CD4-positive, alpha-beta T cell (primary cell): ENCODE results near the gene WDR93. TPM values are rescaled to one million over a fixed set of nuclear protein-coding genes. Genes with fewer than 3 reads are reported as not detected.

Experiments
- ATAC-seq: fragments of 200-7000 bp; cut with Tn5 transposase; one replicate; pipeline ENCODE4 v1.10.0; 2022; ENCODE audit warnings: mild to moderate bottlenecking; ENCODE audit not compliant: poor library complexity
- CTCF ChIA-PET: fragments of 350-600 bp; sonication (Branson Sonifier 250); formaldehyde crosslinking; loops from one replicate; lab custom pipeline; 2021; ENCODE audit warnings: antibody characterized with exemption, inconsistent platforms; lab: Charles Lee
- POLR2A ChIA-PET: fragments of 350-600 bp; sonication (Branson Sonifier 250); formaldehyde crosslinking; loops from one replicate; lab custom pipeline; 2021; ENCODE audit warnings: antibody characterized with exemption, inconsistent platforms; lab: Charles Lee
- DNase-seq, 14 experiments: peaks; one replicate each; pipeline ENCODE4 v3.0.0-alpha.2; 2013 to 2020; ENCODE audit warnings: mixed read lengths in 2 of 14
- H3K27ac ChIP-seq, 2 donors: one replicate each; pipeline versions ENCODE4 v1.5.1 to v1.7.0; 2013; ENCODE audit warnings: low read length in 2 of 2, low read depth in 1 of 2, mild to moderate bottlenecking in 1 of 2
- H3K27me3 ChIP-seq, 2 experiments: 1 replicate in 1 of 2; 2 replicates in 1 of 2; pipeline versions ENCODE4 v1.6.1 to v1.7.0; 2013; ENCODE audit warnings: low read length in 2 of 2, control low read depth in 1 of 2, mild to moderate bottlenecking in 1 of 2, moderate library complexity in 1 of 2; ENCODE audit not compliant: insufficient read depth in 2 of 2, control insufficient read depth in 1 of 2
- H3K36me3 ChIP-seq: one replicate; pipeline ENCODE4 v1.6.1; 2013; ENCODE audit warnings: low read length, control low read depth; ENCODE audit not compliant: insufficient read depth
- H3K4me1 ChIP-seq: one replicate; pipeline ENCODE4 v1.6.1; 2013; ENCODE audit warnings: low read length, control low read depth; ENCODE audit not compliant: insufficient read depth
- H3K4me3 ChIP-seq: one replicate; pipeline ENCODE4 v1.5.1; 2013; ENCODE audit warnings: mild to moderate bottlenecking, low read length, moderate library complexity
- H3K9me3 ChIP-seq, 2 experiments: 1 replicate in 1 of 2; 2 replicates in 1 of 2; pipeline versions ENCODE4 v1.6.1 to v1.7.0; 2013; ENCODE audit warnings: low read length in 2 of 2, mild to moderate bottlenecking in 2 of 2, control low read depth in 1 of 2, moderate library complexity in 1 of 2; ENCODE audit not compliant: control insufficient read depth in 1 of 2, insufficient read depth in 1 of 2
- H3K27ac Mint-ChIP-seq: one replicate; pipeline ENCODE4 v1.8.0; 2020; ENCODE audit warnings: mixed read lengths
- H3K27me3 Mint-ChIP-seq: one replicate; pipeline ENCODE4 v1.8.0; 2021; ENCODE audit warnings: mixed read lengths
- H3K36me3 Mint-ChIP-seq: one replicate; pipeline ENCODE4 v1.8.0; 2021; ENCODE audit warnings: low read depth, mixed read lengths
- H3K4me1 Mint-ChIP-seq: one replicate; pipeline ENCODE4 v1.8.0; 2021; ENCODE audit warnings: low read depth, mixed read lengths
- H3K4me3 Mint-ChIP-seq: one replicate; pipeline ENCODE4 v1.8.0; 2020; ENCODE audit warnings: mild to moderate bottlenecking, mixed read lengths
- H3K9me3 Mint-ChIP-seq: one replicate; pipeline ENCODE4 v1.8.0; 2020; ENCODE audit warnings: mixed read lengths
- CTCF ChIP-seq: fragments of 200-600 bp; IDR thresholded peaks from one replicate; pipeline ENCODE4 v1.8.0; 2022; ENCODE audit warnings: antibody characterized with exemption, mild to moderate bottlenecking
- intact Hi-C, 2 experiments: fragments of 100-400 bp; cut with DNase I in 1 of 2; cut with micrococcal nuclease in 1 of 2; formaldehyde crosslinking; loops; one replicate each; pipeline versions ENCODE4 v1.15.1 to v1.9.0; 2023 to 2025; cut with DNase I, micrococcal nuclease
- total RNA-seq, 174 experiments: library from RNA in 2 of 174; stranded (reverse) in 2 of 174; gene quantifications; one replicate each; pipeline ENCODE4 v1.2.3 and lab custom pipeline; 2021 to 2026

Gene WDR93
- total RNA-seq, 2 experiments from 2014 or later = not detected

- Mint-ChIP-seq H3K36me3 (no peaks in the 10 kb centered on the region), H3K27ac (no peak overlapping the region), H3K9me3 (no peaks in the 10 kb centered on the region), H3K4me3 (no peak overlapping the region), H3K27me3 (peaks cover 17% of the 10 kb centered on the region), H3K4me1 (peaks cover 4% of the 10 kb centered on the region)
- H3K27me3 ChIP-seq = peaks cover 9 to 11% of the 10 kb centered on the region in 2 experiments
- H3K27ac ChIP-seq = no peak overlapping the region
- H3K4me1 ChIP-seq = no peaks in the 10 kb centered on the region
- CTCF ChIA-PET = no interaction called here
- TF ChIP-seq CTCF = no peak
- no peak for ATAC-seq
- POLR2A ChIA-PET = no interaction called here
- H3K9me3 ChIP-seq = peaks cover 0 to 15% of the 10 kb centered on the region in 2 experiments
- no peaks in the 10 kb centered on the region for H3K36me3 ChIP-seq
- intact Hi-C loops = no loop called here
- DNase-seq = no peak
- no peak overlapping the region for H3K4me3 ChIP-seq
These were observed 42.3 kb upstream of the WDR93 start for GRCh38 chr15:89648106-89649012.

- intact Hi-C loops = no loop called here
- DNase-seq = no peak
- no peak for ATAC-seq
- Mint-ChIP-seq H3K4me1 (peaks cover 5% of the 10 kb centered on the region), H3K9me3 (no peaks in the 10 kb centered on the region), H3K36me3 (no peaks in the 10 kb centered on the region), H3K27me3 (peaks cover 23% of the 10 kb centered on the region), H3K27ac (no peak overlapping the region), H3K4me3 (no peak overlapping the region)
- no peak for TF ChIP-seq CTCF
- Histone ChIP-seq H3K36me3 (no peaks in the 10 kb centered on the region), H3K27ac (no peak overlapping the region), H3K4me1 (no peaks in the 10 kb centered on the region), H3K9me3 (peaks cover 0 to 15% of the 10 kb centered on the region in 2 experiments), H3K4me3 (no peak overlapping the region), H3K27me3 (peaks cover 9 to 18% of the 10 kb centered on the region in 2 experiments)
- ChIA-PET POLR2A (no interaction called here), CTCF (no interaction called here)
These were observed 41.5 kb upstream of the WDR93 start for GRCh38 chr15:89649013-89649625.

GRCh38 chr15:89649716-89650115 lies 40.9 kb upstream of the WDR93 start:
- intact Hi-C loops = no loop called here
- H3K4me3 Mint-ChIP-seq = no peak overlapping the region
- H3K27ac ChIP-seq = no peak overlapping the region

More at GRCh38 chr15:89649716-89650115, 40.9 kb upstream of the WDR93 start:
- Histone ChIP-seq H3K36me3 (no peaks in the 10 kb centered on the region), H3K27me3 (peaks cover 14 to 24% of the 10 kb centered on the region in 2 experiments), H3K9me3 (peaks cover 0 to 20% of the 10 kb centered on the region in 2 experiments), H3K4me3 (no peak overlapping the region), H3K4me1 (peaks cover 5% of the 10 kb centered on the region)
- H3K9me3 Mint-ChIP-seq = no peaks in the 10 kb centered on the region
- peaks cover 29% of the 10 kb centered on the region for H3K27me3 Mint-ChIP-seq
- H3K27ac Mint-ChIP-seq = no peak overlapping the region
- CTCF ChIA-PET = no interaction called here
- peaks cover 11% of the 10 kb centered on the region for H3K4me1 Mint-ChIP-seq
- ATAC-seq (no peak), DNase-seq (no peak)
- TF ChIP-seq CTCF = no peak
- POLR2A ChIA-PET = no interaction called here
- no peaks in the 10 kb centered on the region for H3K36me3 Mint-ChIP-seq
